Mesendoderm (in vitro differentiated cells): ENCODE data around the gene RPS6KC1.

Experiments
- DNase-seq: peaks from one replicate; pipeline ENCODE4 v3.0.0; 2013
- H2AK5ac ChIP-seq: 2 replicates; pipeline ENCODE4 v1.6.1; 2013; ENCODE audit warnings: low read length, inconsistent platforms
- H2BK120ac ChIP-seq: 2 replicates; pipeline ENCODE4 v1.6.1; 2013; ENCODE audit warnings: low read depth, mild to moderate bottlenecking, low read length, moderate library complexity, mixed read lengths
- H2BK15ac ChIP-seq: replicated peaks from 2 replicates; pipeline ENCODE4 v1.6.1; 2013; ENCODE audit warnings: low read depth, mild to moderate bottlenecking, moderate library complexity
- H2BK5ac ChIP-seq: 2 replicates; pipeline ENCODE4 v1.6.1; 2013; ENCODE audit warnings: low read length, inconsistent platforms
- H3K18ac ChIP-seq: 2 replicates; pipeline ENCODE4 v1.6.1; 2013; ENCODE audit warnings: mild to moderate bottlenecking, low read length, mixed read lengths
- H3K23ac ChIP-seq: one replicate; pipeline ENCODE4 v1.6.1; 2013; ENCODE audit warnings: low read length
- H3K27ac ChIP-seq: 2 replicates; pipeline ENCODE4 v1.5.1; 2013; ENCODE audit warnings: low read depth, mild to moderate bottlenecking, inconsistent platforms, low read length, moderate library complexity
- H3K27me3 ChIP-seq: 2 replicates; pipeline ENCODE4 v1.6.1; 2013; ENCODE audit warnings: low read length, control low read depth, mild to moderate bottlenecking, inconsistent platforms; ENCODE audit not compliant: insufficient read depth, poor library complexity
- H3K36me3 ChIP-seq: 2 replicates; pipeline ENCODE4 v1.6.1; 2013; ENCODE audit warnings: low read length, inconsistent platforms; ENCODE audit not compliant: control insufficient read depth, insufficient read depth
- H3K4ac ChIP-seq: one replicate; pipeline ENCODE4 v1.6.1; 2013; ENCODE audit warnings: low read depth, mild to moderate bottlenecking, low read length, moderate library complexity
- H3K4me1 ChIP-seq: 2 replicates; pipeline ENCODE4 v1.6.1; 2013; ENCODE audit warnings: low read depth, low read length, inconsistent platforms; ENCODE audit not compliant: control insufficient read depth
- H3K4me2 ChIP-seq: 2 replicates; pipeline ENCODE4 v1.6.1; 2013; ENCODE audit warnings: low read length
- H3K4me3 ChIP-seq: 2 replicates; pipeline ENCODE4 v1.5.1; 2013; ENCODE audit warnings: mild to moderate bottlenecking, low read length
- H3K56ac ChIP-seq: one replicate; pipeline ENCODE4 v1.6.1; 2013; ENCODE audit warnings: low read length
- H3K79me1 ChIP-seq: 2 replicates; pipeline ENCODE4 v1.6.1; 2013; ENCODE audit warnings: low read length, inconsistent platforms
- H3K79me2 ChIP-seq: 2 replicates; pipeline ENCODE4 v1.6.1; 2013; ENCODE audit warnings: mild to moderate bottlenecking, low read length; ENCODE audit not compliant: control insufficient read depth, insufficient read depth
- H3K9ac ChIP-seq: 2 replicates; pipeline ENCODE4 v1.6.1; 2013; ENCODE audit warnings: low read length, inconsistent platforms
- H4K5ac ChIP-seq: one replicate; pipeline ENCODE4 v1.6.1; 2013; ENCODE audit warnings: low read length
- H4K8ac ChIP-seq: one replicate; pipeline ENCODE4 v1.6.1; 2013; ENCODE audit warnings: low read depth, mild to moderate bottlenecking, control low read depth, low read length, moderate library complexity
- WGBS: extraction: QIAGEN DNeasy Blood & Tissue Kit; methylation state at CpG from one replicate; pipeline ENCODE4 v1.1.7; 2013; ENCODE audit warnings: low lambda C conversion rate, missing lambda C conversion rate; ENCODE audit not compliant: insufficient coverage; ENCODE audit errors: extremely low coverage; 5-methylcytosine and 5-hydroxymethylcytosine counted together

Gene RPS6KC1

GRCh38 chr1:213053455-213053854 lies 2.4 kb downstream of the RPS6KC1 start:
- no peak overlapping the region for H2BK15ac ChIP-seq
- no peak overlapping the region for H4K8ac ChIP-seq
- H3K79me1 ChIP-seq = peaks cover 6% of the 10 kb centered on the region
- H3K56ac ChIP-seq = no peak overlapping the region
- no peak overlapping the region for H3K4me3 ChIP-seq
- H3K4me1 ChIP-seq = no peaks in the 10 kb centered on the region
- no peak for DNase-seq
- H2BK120ac ChIP-seq = no peak overlapping the region
- no peak overlapping the region for H2BK5ac ChIP-seq
- no peak overlapping the region for H3K9ac ChIP-seq
- no peak overlapping the region for H4K5ac ChIP-seq
- no peak overlapping the region for H3K18ac ChIP-seq
- H3K27ac ChIP-seq = no peak overlapping the region
- H2AK5ac ChIP-seq = no peak overlapping the region
- H3K36me3 ChIP-seq = no peaks in the 10 kb centered on the region
- peaks cover 10% of the 10 kb centered on the region for H3K79me2 ChIP-seq
- no peaks in the 10 kb centered on the region for H3K27me3 ChIP-seq
- no peak overlapping the region for H3K4me2 ChIP-seq
- no peak overlapping the region for H3K4ac ChIP-seq
- no peak overlapping the region for H3K23ac ChIP-seq

- no peak overlapping the region for H4K5ac ChIP-seq
- no peak for DNase-seq
- peaks cover 6% of the 10 kb centered on the region for H3K79me1 ChIP-seq
- no peaks in the 10 kb centered on the region for H3K4me1 ChIP-seq
- H2BK5ac ChIP-seq = no peak overlapping the region
- H3K23ac ChIP-seq = no peak overlapping the region
- H3K4me2 ChIP-seq = no peak overlapping the region
- no peak overlapping the region for H3K18ac ChIP-seq
- H3K27me3 ChIP-seq = no peaks in the 10 kb centered on the region
- H2BK15ac ChIP-seq = no peak overlapping the region
- H3K79me2 ChIP-seq = peaks cover 10% of the 10 kb centered on the region
- H2AK5ac ChIP-seq = no peak overlapping the region
- no peak overlapping the region for H3K4me3 ChIP-seq
- H3K27ac ChIP-seq = no peak overlapping the region
- no peak overlapping the region for H3K4ac ChIP-seq
- no peak overlapping the region for H4K8ac ChIP-seq
- no peak overlapping the region for H3K56ac ChIP-seq
- H2BK120ac ChIP-seq = no peak overlapping the region
- no peak overlapping the region for H3K9ac ChIP-seq
- no CpG with 5 or more reads among the region's 2 CpGs for WGBS
- H3K36me3 ChIP-seq = no peaks in the 10 kb centered on the region
Measured at GRCh38 chr1:213054142-213054541, 3.1 kb downstream of the RPS6KC1 start.

DNA sequence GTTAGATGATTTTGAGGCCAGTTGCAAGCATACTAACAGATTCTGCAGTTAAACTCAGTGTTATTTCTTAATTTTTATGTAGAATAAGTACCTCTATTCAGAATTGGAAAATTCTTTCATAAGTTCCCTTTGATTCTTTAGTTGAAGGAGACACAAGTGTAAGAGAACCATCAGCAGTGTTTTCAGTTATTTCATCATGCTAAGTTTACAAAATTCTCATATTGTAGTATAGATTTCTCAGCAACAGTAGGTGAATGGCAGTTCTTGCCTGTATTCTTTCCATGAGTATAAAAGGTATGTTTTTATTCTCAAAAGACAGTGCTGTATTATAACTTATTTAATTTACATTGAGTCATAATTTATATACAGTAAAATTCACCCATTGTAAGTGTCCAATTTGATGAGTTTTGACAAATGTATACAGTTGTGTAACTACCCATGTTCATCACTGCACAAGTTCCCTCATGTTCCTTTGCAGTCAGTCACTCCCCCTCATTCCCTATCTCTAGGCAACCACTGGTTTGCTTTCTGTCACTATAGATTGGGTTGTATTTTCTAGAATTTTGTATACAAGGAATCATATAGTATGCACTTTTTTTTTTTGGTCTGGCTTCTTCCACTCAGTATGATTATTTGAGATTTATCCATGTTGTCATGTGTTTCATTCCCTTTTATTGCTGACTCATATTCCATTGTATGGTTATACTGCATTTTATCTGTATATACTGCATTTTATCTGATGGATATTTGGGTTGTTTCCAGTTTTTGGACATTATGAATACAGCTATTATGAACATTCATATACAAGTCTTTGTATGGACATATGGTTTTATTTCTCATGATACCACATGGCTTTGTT lies 3.9 kb downstream of the RPS6KC1 start:
- no peak overlapping the region for H3K4me2 ChIP-seq
- H2BK5ac ChIP-seq = no peak overlapping the region
- H2BK15ac ChIP-seq = no peak overlapping the region
- H3K4me1 ChIP-seq = no peaks in the 10 kb centered on the region
- H2AK5ac ChIP-seq = no peak overlapping the region
- no peak overlapping the region for H4K5ac ChIP-seq
- H4K8ac ChIP-seq = no peak overlapping the region
- H3K27ac ChIP-seq = no peak overlapping the region
- H3K27me3 ChIP-seq = no peaks in the 10 kb centered on the region
- H3K9ac ChIP-seq = no peak overlapping the region
- no peak overlapping the region for H3K18ac ChIP-seq
- H3K4me3 ChIP-seq = no peak overlapping the region
- H3K36me3 ChIP-seq = no peaks in the 10 kb centered on the region
- H3K79me1 ChIP-seq = peaks cover 6% of the 10 kb centered on the region
- no peak for DNase-seq
- no peak overlapping the region for H3K4ac ChIP-seq
- no peak overlapping the region for H3K56ac ChIP-seq
- H3K79me2 ChIP-seq = peaks cover 10% of the 10 kb centered on the region
- H3K23ac ChIP-seq = no peak overlapping the region
- no peak overlapping the region for H2BK120ac ChIP-seq

DNA sequence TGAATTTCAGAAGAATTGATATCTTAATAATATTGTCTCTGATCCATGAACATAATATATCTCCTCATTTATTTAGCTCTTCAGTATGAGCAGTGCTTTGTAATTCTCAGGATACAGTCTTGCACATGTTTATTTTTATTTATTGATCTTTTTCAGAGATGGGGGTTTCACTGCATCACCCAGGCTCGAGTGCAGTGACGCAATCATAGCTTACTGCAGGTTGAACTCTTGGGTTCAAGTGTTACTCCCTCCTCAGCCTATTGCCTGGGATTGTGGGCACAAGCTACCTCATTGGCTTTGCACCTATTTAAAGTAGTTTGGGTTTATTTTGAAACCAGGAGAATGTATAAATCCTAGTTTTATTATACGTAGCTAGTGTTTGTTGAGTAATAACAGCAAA lies 4.7 kb downstream of the RPS6KC1 start:
- Histone ChIP-seq H3K27ac (no peak overlapping the region), H3K18ac (no peak overlapping the region), H3K23ac (no peak overlapping the region), H2BK5ac (no peak overlapping the region), H2AK5ac (no peak overlapping the region), H3K79me1 (peaks cover 6% of the 10 kb centered on the region), H3K56ac (no peak overlapping the region), H4K5ac (no peak overlapping the region), H2BK120ac (no peak overlapping the region), H3K79me2 (peaks cover 10% of the 10 kb centered on the region), H2BK15ac (no peak overlapping the region), H3K4me2 (no peak overlapping the region), H3K4me3 (no peak overlapping the region), H3K9ac (no peak overlapping the region), H3K27me3 (no peaks in the 10 kb centered on the region), H3K36me3 (no peaks in the 10 kb centered on the region), H4K8ac (no peak overlapping the region), H3K4ac (no peak overlapping the region), H3K4me1 (no peaks in the 10 kb centered on the region)
- DNase-seq = no peak
- no CpG with 5 or more reads among the region's 3 CpGs for WGBS

DNA sequence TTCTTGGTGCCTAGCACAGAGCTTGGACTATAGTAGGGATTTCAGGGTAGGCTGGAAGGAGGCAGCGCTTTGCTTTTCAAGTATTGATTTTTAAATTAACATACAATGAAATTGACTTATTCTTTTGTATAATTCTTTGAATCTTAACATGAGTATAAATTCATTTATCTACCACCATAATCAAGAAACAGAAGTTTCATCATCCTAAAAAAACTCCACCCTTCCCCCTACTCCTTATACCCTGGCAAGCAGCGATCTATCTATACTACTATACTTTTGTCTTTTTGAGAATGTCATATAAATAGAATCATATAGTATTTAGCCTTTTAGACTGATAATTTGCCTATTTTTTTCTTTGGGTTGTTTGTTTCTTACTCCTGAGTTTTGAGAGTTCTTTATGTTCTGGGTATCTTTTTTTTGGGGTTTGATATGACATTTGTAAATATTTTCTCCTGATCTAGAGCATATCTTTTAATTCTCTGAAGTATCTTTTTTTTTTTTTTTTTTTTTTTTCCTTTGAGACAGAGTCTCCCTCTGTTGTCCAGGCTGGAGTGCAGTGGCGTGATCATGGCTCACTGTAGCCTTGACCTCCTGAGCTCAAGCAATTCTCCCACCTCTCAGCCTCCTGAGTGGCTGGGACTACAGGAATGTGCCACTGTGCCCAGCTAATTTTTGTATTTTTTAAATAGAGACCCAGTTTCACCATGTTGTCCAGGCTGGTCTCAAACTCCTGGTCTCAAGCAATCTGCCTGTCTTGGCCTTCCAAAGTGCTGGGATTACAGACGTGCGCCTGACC lies 6.4 kb downstream of the RPS6KC1 start:
- H3K36me3 ChIP-seq = no peaks in the 10 kb centered on the region
- no peak overlapping the region for H3K23ac ChIP-seq
- H3K4ac ChIP-seq = no peak overlapping the region
- peaks cover 10% of the 10 kb centered on the region for H3K79me2 ChIP-seq
- DNase-seq = no peak
- no peak overlapping the region for H3K27ac ChIP-seq
- H3K56ac ChIP-seq = no peak overlapping the region
- no peaks in the 10 kb centered on the region for H3K27me3 ChIP-seq
- no peak overlapping the region for H2BK120ac ChIP-seq
- no peak overlapping the region for H4K8ac ChIP-seq
- H4K5ac ChIP-seq = no peak overlapping the region
- no peak overlapping the region for H3K4me3 ChIP-seq
- no peak overlapping the region for H3K18ac ChIP-seq
- H2BK15ac ChIP-seq = no peak overlapping the region
- no peak overlapping the region for H3K9ac ChIP-seq
- no peak overlapping the region for H2BK5ac ChIP-seq
- no peak overlapping the region for H3K4me2 ChIP-seq
- peaks cover 7% of the 10 kb centered on the region for H3K79me1 ChIP-seq
- H3K4me1 ChIP-seq = no peaks in the 10 kb centered on the region
- no peak overlapping the region for H2AK5ac ChIP-seq
- 100% methylated on average over 1 of the region's 5 CpGs for WGBS
